Heart left ventricle (tissue), 13 donors: Measurements from ENCODE around the gene CDRT4.

Experiments used
- CTCF ChIP-seq, 12 donors: fragments of 200-600 bp; sonication (generic) in 4 of 12; IDR thresholded peaks; one replicate each; pipeline versions ENCODE4 v1.5.0 to v1.8.0; 2018 to 2022; ENCODE audit warnings: antibody characterized with exemption in 12 of 12, mild to moderate bottlenecking in 5 of 12
- POLR2A ChIP-seq, 2 donors: fragments of 450-650 bp; IDR thresholded peaks; one replicate each; pipeline ENCODE4 v1.6.1; 2017; ENCODE audit warnings: antibody characterized with exemption in 2 of 2, mild to moderate bottlenecking in 2 of 2, moderate library complexity in 2 of 2
- donor health status: ischemic (EF 13 %, LVEDD 7.1; RV severe dilation, severe dysfunction).
- donor health status: DM: no; HTN: yes; CAD: no.
- donor health status: DM: no; HTN: no; CAD: no.
- donor health status: ischemic (EF 25% LVEDD 6.9; RV normal size, moderate dysfunction).
- donor health status: ischemic (EF 25% LVEDD 5.7; RV mildly dilated, moderate dysfunction).
- donor health status: ischemic (EF 35%, LVEDD 5.7; RV mildly dilated, moderate dysfunction).
- donor health status: nonischemic (EF 11% LVEDD 7.7; RV severe dilation, severe dysfunction).
- donor health status: DM: yes; HTN: yes; CAD: no.
- donor health status: PGD.
- donor health status: ischemic (EF 29% LVEDD 5.4; RV normal size, mild dysfunction).
- donor health status: nonischemic (EF 23%, LVEDD 6.1; RV moderate dilation, normal function).

- TF ChIP-seq POLR2A (IDR thresholded peaks at IDR 0.05) (no peak), CTCF (IDR thresholded peaks at IDR 0.05) (no peak)
Observed at GRCh38 chr17:15432807-15433611, 34.4 kb downstream of the CDRT4 start.
